Activated B cell treated with CpG ODN at 0.5 μM for 24 hours (primary cell): Measurements from ENCODE around the gene WDR4. TPM values are rescaled to one million over a fixed set of nuclear protein-coding genes. Genes with fewer than 3 reads are reported as not detected.

Experiments
- ATAC-seq: fragments of 200-7000 bp; cut with Tn5 transposase; one replicate; pipeline ENCODE4 v1.10.0; 2021; ENCODE audit warnings: low read depth, mild to moderate bottlenecking, moderate library complexity
- CTCF ChIA-PET: fragments of 350-600 bp; sonication (Branson Sonifier 250); formaldehyde crosslinking; loops from one replicate; lab custom pipeline; 2021; ENCODE audit warnings: antibody characterized with exemption; lab: Charles Lee
- POLR2A ChIA-PET: fragments of 350-600 bp; sonication (Branson Sonifier 250); formaldehyde crosslinking; loops from one replicate; lab custom pipeline; 2021; ENCODE audit warnings: antibody characterized with exemption; lab: Charles Lee
- DNase-seq: peaks from one replicate; pipeline ENCODE4 v3.0.0; 2022
- H3K27ac Mint-ChIP-seq: one replicate; pipeline ENCODE4 v1.8.0; 2020; ENCODE audit warnings: mixed read lengths
- H3K27me3 Mint-ChIP-seq: one replicate; pipeline ENCODE4 v1.8.0; 2021; ENCODE audit warnings: mixed read lengths
- H3K36me3 Mint-ChIP-seq: one replicate; pipeline ENCODE4 v1.8.0; 2021; ENCODE audit warnings: low read depth, mixed read lengths
- H3K4me1 Mint-ChIP-seq: one replicate; pipeline ENCODE4 v1.8.0; 2021; ENCODE audit warnings: mixed read lengths
- H3K4me3 Mint-ChIP-seq: one replicate; pipeline ENCODE4 v1.8.0; 2020; ENCODE audit warnings: mild to moderate bottlenecking, mixed read lengths
- H3K9me3 Mint-ChIP-seq: one replicate; pipeline ENCODE4 v1.8.0; 2020; ENCODE audit warnings: mixed read lengths
- CTCF ChIP-seq: fragments of 200-600 bp; IDR thresholded peaks from one replicate; pipeline ENCODE4 v1.8.0; 2022; ENCODE audit warnings: antibody characterized with exemption, mild to moderate bottlenecking
- intact Hi-C: fragments of 100-400 bp; cut with micrococcal nuclease; formaldehyde crosslinking; loops from one replicate; pipeline ENCODE4 v1.15.1; 2024
- total RNA-seq: library from RNA; stranded (reverse); gene quantifications from 2 replicates; pipeline ENCODE4 v1.2.3, GENCODE V29; 2022

Gene WDR4
- total RNA-seq, 1 donor from 2014 or later = 60.5 TPM

GRCh38 chr21:42851812-42852665 is 27.3 kb downstream of the WDR4 start:
- DNase-seq (no peak), ATAC-seq (no peak)
- ChIA-PET CTCF (no interaction called here), POLR2A (interaction anchor here (0.6 kb wide), 2 partner anchors 59 to 1109 kb away, joined by 3 to 4 read pairs; no protein-coding TSS in a partner anchor)
- H3K4me3 Mint-ChIP-seq = no peak overlapping the region
- no peaks in the 10 kb centered on the region for H3K27me3 Mint-ChIP-seq
- intact Hi-C loops = loop anchor here (2.0 kb wide), 1 partner anchor 41 kb away; the partner anchor contains the start of gene NDUFV3
- no peaks in the 10 kb centered on the region for H3K4me1 Mint-ChIP-seq
- H3K27ac Mint-ChIP-seq = no peak overlapping the region
- TF ChIP-seq CTCF = no peak
- peaks cover 96% of the 10 kb centered on the region for H3K36me3 Mint-ChIP-seq
- H3K9me3 Mint-ChIP-seq = no peaks in the 10 kb centered on the region

- Mint-ChIP-seq H3K27me3 (no peaks in the 10 kb centered on the region), H3K27ac (no peak overlapping the region), H3K4me1 (no peaks in the 10 kb centered on the region), H3K36me3 (peaks cover 95% of the 10 kb centered on the region), H3K4me3 (no peak overlapping the region), H3K9me3 (no peaks in the 10 kb centered on the region)
- POLR2A ChIA-PET = no interaction called here
- CTCF ChIA-PET = no interaction called here
- peak; percentile 26 for DNase-seq
- TF ChIP-seq CTCF = no peak
- peak; percentile 45 for ATAC-seq
- intact Hi-C loops = loop anchor here (2.0 kb wide), 1 partner anchor 42 kb away; the partner anchor contains the start of gene NDUFV3
Measured at GRCh38 chr21:42850866-42851391, 28.4 kb downstream of the WDR4 start.

GRCh38 chr21:42850463-42850862 is 28.9 kb downstream of the WDR4 start:
- ATAC-seq (no peak), DNase-seq (no peak)
- H3K9me3 Mint-ChIP-seq = no peaks in the 10 kb centered on the region
- no peaks in the 10 kb centered on the region for H3K4me1 Mint-ChIP-seq
- ChIA-PET CTCF (no interaction called here), POLR2A (no interaction called here)
- H3K36me3 Mint-ChIP-seq = peaks cover 95% of the 10 kb centered on the region
- intact Hi-C loops = loop anchor here (2.0 kb wide), 1 partner anchor 42 kb away; the partner anchor contains the start of gene NDUFV3
- no peak for TF ChIP-seq CTCF
- H3K27me3 Mint-ChIP-seq = no peaks in the 10 kb centered on the region
- no peak overlapping the region for H3K4me3 Mint-ChIP-seq
- no peak overlapping the region for H3K27ac Mint-ChIP-seq

GRCh38 chr21:42849759-42850412 is 29.5 kb downstream of the WDR4 start:
- H3K36me3 Mint-ChIP-seq = peaks cover 96% of the 10 kb centered on the region
- H3K9me3 Mint-ChIP-seq = no peaks in the 10 kb centered on the region
- no peak overlapping the region for H3K4me3 Mint-ChIP-seq
- H3K27ac Mint-ChIP-seq = no peak overlapping the region
- ATAC-seq (no peak), DNase-seq (no peak)
- ChIA-PET POLR2A (no interaction called here), CTCF (no interaction called here)
- H3K4me1 Mint-ChIP-seq = no peaks in the 10 kb centered on the region
- intact Hi-C loops = loop anchor here (2.0 kb wide), 1 partner anchor 43 kb away; the partner anchor contains the start of gene NDUFV3
- H3K27me3 Mint-ChIP-seq = no peaks in the 10 kb centered on the region
- no peak for TF ChIP-seq CTCF
